ENCODE data around the gene TES.

The TES gene

DNA sequence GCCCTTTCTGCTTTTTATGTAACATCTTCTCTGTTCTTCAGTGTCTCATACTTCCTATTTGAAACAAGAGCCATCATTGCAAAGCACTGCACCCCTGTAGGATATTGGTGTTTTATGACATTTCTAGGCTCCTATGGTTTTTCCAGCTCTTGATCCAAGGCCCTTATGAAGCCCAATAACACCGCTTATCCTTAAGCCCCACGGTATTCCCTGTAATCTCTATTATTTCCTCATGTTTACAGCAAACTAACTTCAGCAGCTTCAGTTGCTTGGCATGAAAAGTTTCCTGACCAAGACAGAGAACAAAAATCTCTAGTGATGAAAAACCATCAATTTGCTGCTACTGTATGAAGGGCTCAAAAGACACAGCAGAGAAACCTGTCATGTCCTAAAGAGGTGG, 34.1 kb upstream of the TES start:
- H3K4me3 ChIP-seq (ENCODE audit: low read depth, low read length) = no peak overlapping the region

DNA sequence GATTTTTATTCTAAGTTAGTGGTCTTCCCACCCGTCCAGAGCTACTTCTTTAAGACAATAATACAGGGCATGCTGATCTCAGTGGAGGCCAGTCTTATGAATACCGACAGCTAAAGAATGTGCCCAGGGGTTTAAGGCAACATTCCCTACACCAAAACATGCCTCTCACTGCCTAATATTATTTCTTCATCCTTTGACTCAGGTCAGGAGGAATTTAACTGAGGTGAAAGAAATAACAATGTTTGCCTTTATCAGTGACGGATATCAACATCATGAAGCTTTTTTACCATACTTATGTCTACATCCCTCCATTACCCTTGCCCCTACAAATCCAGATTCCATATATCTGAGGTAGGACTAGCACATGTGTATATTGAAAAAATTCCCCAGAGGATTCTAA, 33.3 kb upstream of the TES start:
- no peak overlapping the region for H3K4me3 ChIP-seq (ENCODE audit: low read depth, low read length)
- TF ChIP-seq, protein P1, sequence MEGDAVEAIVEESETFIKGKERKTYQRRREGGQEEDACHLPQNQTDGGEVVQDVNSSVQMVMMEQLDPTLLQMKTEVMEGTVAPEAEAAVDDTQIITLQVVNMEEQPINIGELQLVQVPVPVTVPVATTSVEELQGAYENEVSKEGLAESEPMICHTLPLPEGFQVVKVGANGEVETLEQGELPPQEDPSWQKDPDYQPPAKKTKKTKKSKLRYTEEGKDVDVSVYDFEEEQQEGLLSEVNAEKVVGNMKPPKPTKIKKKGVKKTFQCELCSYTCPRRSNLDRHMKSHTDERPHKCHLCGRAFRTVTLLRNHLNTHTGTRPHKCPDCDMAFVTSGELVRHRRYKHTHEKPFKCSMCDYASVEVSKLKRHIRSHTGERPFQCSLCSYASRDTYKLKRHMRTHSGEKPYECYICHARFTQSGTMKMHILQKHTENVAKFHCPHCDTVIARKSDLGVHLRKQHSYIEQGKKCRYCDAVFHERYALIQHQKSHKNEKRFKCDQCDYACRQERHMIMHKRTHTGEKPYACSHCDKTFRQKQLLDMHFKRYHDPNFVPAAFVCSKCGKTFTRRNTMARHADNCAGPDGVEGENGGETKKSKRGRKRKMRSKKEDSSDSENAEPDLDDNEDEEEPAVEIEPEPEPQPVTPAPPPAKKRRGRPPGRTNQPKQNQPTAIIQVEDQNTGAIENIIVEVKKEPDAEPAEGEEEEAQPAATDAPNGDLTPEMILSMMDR (IDR thresholded peaks at IDR 0.05; ENCODE audit: low read depth, low read length) = no peak

More for the DNA sequence above, 34.1 kb upstream of the TES start:
- TF ChIP-seq, protein P1 (IDR thresholded peaks at IDR 0.05; ENCODE audit: low read depth, low read length) = no peak

DNA sequence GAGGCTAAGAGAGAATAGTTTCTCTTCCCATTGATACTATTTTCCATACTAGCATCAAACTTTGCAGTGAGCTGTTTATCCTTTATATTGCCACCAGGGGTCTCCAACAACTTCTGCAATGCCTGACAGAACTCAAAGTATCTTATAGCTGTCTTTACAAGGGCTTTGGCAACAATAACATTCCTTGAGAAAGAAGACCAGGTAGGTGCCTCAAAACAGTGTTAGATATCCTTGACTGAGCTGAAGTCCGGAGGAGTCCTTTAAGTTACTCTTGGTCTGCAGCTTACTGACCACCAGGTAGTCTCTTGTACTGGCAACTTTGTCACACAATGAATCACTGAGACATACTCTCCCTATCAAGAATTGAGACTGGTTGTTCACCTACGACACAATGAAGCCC, 30.0 kb upstream of the TES start:
- TF ChIP-seq, protein P1 (IDR thresholded peaks at IDR 0.05; ENCODE audit: low read depth, low read length) = peak; percentile 60

DNA sequence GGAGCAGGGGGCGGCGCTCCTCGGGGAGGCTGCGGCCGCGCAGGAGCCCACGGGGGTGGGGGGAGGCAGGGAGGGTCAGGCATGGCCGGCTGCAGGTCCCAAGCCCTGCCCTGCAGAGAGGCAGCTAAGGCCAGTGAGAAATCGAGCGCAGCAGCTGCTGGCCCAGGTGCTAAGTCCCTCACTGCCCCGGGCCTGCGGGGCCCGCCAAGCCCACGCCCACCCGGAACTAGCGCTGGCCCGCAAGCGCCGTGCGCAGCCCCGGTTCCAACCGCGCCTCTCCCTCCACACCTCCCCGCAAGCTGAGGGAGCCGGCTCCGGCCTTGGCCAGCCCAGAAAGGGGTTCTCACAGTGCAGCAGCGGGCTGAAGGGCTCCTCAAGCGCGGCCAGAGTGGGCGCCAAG, 28.3 kb upstream of the TES start:
- no peak overlapping the region for H3K4me3 ChIP-seq (ENCODE audit: low read depth, low read length)
- TF ChIP-seq, protein P1 (IDR thresholded peaks at IDR 0.05; ENCODE audit: low read depth, low read length) = no peak

More for the DNA sequence above, 30.0 kb upstream of the TES start:
- H3K4me3 ChIP-seq (ENCODE audit: low read depth, low read length) = no peak overlapping the region

DNA sequence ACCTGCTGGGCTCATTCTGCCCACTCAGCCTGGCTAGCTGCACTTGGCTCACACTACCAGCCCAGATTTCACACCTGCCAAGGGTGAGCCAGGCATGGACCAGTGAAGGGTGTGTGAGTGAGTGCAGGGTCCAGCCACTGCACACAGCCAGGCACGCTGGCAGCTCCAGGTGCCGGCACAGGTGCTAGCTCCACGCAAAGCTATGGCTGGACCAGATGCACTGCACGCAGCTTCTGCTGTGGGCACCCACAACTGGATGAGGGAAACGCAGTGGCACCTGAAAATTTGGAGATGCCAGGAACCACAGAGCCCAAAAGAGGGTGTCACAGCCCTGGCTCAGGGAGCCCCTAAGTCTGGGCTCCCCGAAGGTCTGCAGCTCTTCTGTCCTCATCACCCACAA, 24.9 kb upstream of the TES start:
- TF ChIP-seq, protein P1 (IDR thresholded peaks at IDR 0.05; ENCODE audit: low read depth, low read length) = no peak
- H3K4me3 ChIP-seq (ENCODE audit: low read depth, low read length) = no peak overlapping the region

DNA sequence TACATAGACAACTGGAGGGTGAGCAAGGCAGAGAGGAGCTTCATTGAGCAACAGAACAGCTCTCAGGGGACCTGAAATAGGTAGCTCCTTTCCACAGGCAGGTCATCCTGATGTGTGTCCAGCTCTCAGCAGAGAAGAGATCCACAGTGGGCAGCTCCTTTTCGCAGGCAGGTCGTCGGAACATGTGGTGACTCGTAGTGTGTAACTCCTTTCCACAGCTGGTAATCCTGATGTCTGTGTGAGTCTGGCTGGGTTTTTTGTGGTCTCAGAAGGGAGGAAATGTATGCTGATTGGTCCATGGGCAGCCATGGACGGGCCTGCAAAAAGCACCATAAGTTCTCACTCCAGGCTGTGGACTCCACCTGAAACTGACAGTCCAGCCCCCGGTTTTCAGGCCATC, 24.4 kb upstream of the TES start:
- no peak overlapping the region for H3K4me3 ChIP-seq (ENCODE audit: low read depth, low read length)
- TF ChIP-seq, protein P1 (IDR thresholded peaks at IDR 0.05; ENCODE audit: low read depth, low read length) = no peak

DNA sequence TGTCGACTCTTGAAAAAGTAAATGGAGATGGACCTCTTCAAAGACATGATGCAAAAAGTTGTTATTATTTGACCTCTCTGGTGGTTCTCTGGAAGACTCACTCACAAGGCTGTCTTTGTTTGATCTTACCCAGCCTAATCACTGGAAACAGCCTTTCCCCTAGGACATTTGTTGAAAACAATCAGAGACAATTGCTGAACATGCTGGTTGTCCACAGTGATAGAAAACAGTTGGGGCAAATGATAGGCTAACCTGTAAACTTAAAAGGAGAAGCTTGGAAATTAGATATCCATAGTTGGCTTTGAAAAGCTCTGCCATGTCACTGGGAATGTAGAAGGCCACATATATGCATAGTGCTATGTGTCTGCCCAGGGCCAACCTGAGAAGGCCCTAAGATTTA, 22.9 kb upstream of the TES start:
- no peak overlapping the region for H3K4me3 ChIP-seq (ENCODE audit: low read depth, low read length)
- TF ChIP-seq, protein P1 (IDR thresholded peaks at IDR 0.05; ENCODE audit: low read depth, low read length) = no peak

All from WI38 (cell line).